Measurements from ENCODE around the gene PHRF1.
A peak's percentile ranks its signal among the peaks of the same experiment; 100 is the strongest.

Gene PHRF1

GRCh38 chr11:603154-603553, 26.9 kb downstream of the PHRF1 start:
- no peak for DNase-seq

DNA sequence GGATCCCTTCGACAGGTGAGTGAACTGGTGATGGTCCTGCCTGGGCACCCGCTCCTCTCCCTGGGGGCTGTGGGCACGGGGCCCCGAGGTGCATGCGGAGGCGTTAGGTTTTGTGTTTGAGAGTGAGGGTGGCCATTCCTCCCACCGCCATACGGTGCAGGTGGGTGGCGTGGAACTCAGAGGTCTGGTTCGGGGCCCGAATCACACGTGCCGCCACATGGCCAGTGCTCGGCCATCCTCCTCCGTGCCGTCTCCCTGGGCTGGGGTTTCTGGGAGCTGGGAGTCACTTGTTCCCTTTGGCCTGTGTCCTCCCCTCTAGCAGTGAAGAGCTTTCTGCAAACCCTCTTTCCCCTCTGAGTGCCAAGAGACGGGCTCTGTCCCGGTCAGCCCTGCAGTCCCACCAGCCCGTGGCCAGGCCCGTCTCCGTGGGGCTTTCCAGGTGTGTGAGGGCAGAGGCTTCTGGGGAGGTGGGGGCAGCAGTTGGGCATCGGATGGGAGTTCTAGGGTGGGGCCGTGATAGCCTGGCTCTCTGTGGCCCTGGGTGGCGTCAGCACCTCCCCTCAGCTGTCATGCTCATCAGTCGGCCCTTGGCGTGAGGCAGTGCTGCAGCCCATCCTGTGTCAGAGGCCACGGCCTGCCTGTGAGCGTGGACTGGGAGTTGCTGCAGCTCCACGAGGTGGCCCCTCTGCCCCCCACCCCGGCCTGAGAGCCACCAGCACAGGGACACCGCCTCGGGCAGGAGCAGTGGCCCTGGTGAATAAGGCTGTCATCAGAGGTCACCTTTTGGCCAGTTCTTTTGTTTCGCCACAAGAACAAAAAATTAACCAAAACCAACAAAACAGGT, 29.2 kb downstream of the PHRF1 start:
- no peak for DNase-seq

DNA sequence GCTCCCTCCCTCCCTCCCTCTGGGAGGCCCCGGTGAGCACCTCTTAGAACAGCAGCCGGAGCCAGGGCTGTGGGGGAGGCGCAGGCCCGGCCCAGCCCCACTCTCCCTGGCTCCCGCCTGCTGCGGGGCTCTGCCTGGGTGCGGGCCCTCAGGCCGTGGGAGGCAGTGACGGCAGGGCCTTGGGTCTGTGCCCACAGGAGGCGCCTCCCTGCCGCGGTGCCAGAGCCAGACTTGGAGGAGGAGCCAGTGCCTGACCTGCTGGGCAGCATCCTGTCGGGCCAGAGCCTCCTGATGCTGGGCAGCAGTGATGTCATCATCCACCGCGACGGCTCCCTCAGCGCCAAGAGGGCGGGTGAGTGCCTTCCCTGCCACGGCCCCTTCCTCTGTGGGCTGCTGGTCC, 30.0 kb downstream of the PHRF1 start:
- DNase-seq, result peak; percentile 47

GRCh38 chr11:607020-607780, 30.9 kb downstream of the PHRF1 start:
- no peak for DNase-seq

GRCh38 chr11:607971-608659, 31.8 kb downstream of the PHRF1 start:
- no peak for DNase-seq

DNA sequence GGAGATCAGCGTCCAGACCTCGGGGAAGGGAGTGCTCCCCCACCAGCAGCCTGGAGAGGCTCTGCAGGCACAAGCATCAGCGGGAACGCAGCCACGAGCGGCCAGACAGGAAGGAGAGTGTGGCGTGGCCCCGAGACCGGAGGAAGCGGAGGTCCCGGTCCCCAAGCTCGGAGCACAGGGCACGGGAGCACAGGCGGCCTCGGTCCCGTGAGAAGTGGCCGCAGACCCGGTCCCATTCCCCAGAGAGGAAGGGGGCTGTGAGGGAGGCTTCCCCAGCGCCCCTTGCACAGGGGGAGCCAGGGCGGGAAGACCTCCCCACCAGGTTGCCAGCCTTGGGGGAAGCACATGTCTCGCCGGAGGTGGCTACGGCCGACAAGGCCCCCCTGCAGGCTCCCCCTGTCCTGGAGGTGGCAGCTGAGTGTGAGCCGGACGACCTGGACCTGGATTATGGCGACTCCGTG, 32.6 kb downstream of the PHRF1 start:
- no peak for DNase-seq

- no peak for DNase-seq
These were observed 33.1 kb downstream of the PHRF1 start for GRCh38 chr11:609341-609811.

DNA sequence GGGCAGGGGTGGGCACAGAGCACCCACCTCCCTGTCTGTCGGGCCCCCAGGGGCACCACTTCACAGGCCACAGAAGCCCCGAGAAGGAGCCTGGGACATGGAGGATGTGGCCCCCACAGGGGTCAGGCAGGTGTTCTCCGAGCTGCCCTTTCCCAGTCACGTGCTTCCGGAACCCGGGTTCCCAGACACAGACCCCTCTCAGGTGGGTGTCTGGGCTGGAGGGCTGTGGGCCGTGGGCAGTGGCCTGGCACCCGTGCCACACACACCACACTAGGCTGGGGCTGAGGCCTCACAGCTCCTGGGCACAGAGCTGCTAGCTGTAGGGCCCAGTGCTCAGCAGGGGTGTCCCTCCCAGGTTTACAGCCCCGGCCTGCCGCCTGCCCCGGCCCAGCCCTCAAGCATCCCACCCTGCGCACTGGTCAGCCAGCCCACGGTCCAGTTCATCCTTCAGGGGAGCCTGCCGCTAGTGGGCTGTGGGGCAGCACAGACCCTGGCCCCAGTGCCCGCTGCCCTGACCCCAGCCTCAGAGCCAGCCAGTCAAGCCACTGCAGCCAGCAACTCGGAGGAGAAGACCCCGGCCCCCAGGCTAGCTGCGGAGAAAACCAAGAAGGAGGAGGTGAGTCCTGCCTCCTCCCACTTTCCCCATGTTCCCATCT, 34.0 kb downstream of the PHRF1 start:
- DNase-seq, result no peak

- DNase-seq, result no peak
These were observed 35.0 kb downstream of the PHRF1 start for GRCh38 chr11:611001-611996.

DNA sequence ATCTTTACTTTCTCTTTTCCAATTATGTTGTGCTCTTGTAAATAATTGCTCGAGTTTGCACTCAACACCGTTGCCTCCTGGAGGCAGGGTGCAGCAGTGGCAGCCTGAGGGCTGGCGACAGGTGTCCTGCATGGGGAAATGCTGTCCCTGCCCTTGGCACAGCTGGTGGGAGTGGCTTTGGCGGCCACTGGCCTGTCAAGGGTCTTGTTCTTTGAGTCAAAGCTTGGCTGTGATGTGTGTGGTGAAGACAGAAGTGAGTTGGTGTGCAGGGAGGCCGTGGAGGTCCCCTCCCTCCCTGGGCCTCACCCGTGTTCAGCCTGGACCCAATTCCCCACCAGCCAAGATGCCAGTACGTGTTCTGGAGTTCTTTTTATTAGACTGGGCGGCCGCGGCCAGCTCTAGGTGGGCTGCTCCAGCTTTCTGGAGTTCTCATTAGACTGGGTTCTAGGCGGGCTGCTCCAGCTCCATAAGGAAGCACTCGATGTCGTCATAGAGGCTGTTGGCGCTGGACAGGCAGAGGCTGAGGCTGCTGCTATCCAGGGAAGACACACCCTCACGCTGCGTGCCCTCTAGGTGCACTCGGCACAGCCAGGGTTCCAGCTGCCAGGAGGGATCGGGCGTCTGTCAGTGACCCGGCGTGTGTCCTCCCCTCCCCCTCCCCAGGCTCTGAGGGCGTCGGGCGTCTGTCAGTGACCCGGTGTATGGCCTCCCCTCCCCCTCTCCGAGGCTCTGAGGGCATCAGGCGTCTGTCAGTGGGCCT, 36.1 kb downstream of the PHRF1 start:
- DNase-seq, result peak; percentile 65

DNA sequence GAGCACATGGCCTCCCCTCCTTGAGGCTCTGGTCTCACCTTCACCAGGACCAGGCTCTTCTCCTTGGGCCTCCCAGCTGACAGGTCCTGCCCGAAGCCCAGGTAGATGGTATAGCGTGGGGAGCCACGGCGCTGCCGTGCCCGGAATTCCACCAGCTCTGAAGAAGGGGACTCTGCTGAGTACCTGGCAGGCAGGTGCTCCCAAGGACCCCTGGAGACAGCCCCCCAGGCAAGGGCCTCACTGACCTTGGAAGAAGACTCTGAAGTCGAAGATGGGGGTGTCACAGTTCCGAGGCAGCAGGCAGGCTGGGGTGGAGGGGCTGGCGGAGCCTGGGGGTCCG, 36.7 kb downstream of the PHRF1 start:
- no peak for DNase-seq

GRCh38 chr11:613369-613968, 37.2 kb downstream of the PHRF1 start:
- peak; percentile 87 for DNase-seq

DNA sequence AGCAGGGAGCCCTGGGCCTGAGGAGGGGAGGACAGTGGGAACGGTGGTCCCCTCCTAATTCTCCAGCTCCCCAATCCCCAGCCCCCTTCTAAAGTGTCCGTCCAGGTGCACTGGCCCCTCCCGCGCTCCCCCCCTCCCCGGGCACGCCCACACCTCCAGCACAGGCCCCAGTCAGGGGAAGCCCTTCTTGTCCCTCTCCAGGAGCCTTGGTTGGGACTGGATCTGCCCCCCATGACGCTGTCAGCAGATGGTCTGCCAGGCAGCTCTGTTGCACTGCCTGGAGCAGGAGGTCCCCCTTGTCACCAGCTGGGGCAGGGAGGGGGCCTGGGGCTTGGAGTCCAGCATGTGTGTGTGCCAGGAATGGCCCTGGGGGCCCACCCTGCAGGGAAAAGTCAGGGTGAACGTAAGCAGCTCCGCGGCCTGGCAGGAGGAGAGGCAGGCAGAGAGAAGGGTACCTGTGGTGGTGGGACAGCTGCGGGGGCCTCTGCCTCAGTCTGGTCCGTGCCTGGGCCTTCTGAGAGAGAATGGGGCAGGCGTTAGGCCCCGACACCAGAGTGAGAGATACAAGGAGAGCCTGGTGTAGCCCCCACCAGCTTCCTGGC, 37.9 kb downstream of the PHRF1 start:
- no peak for DNase-seq

GRCh38 chr11:614623-615503, 38.6 kb downstream of the PHRF1 start:
- peak; percentile 14 for DNase-seq

- DNase-seq, result peak; percentile 98
These were observed 39.4 kb downstream of the PHRF1 start, which contains the start of gene IRF7 for GRCh38 chr11:615504-616319. Gene IRF7, minus strand, starts transcription at chr11:615950. Its CDS starts 586 bp downstream, at chr11:615364.

DNA sequence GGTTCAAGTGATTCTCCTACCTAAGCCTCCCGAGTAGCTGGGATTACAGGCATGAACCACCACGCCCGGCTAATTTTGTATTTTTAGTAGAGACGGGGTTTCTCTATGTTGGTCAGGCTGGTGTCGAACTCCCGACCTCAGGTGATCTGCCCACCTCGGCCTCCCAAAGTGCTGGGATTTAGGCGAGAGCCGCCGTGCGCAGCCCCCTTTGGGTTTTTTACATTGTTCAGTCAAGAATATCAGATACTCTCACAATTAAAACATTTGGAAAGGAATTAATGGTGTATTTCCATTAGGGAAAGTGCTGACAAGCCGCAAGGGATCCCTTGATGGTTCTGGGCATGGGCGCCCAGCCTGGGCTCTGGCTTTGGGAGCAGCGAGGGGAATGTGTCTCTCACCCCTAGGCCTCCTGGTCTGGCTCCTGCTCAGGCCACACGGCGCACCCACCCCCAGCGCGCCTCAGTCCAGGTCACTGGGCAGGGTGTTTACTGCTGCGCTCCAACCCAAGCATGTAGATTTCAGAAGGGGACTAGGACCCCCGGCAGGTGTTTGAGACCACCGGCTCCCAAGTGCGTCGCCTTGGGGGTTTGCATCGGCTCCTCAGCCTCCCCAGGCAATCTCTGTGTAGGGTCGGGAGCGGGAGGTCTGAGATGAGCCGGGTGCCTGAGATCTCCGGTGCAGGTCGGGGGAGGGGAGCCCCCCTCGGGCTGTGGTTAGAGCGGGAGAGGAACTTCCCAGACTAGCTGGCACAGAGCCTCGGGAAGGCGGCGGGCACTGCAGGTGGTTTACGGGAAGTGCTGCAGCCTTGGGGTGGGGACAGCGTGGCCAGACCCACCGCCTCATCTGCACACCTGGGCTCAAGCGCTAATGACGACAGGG, 40.3 kb downstream of the PHRF1 start:
- no peak for DNase-seq
